ENCODE results near the gene HDAC9. TPM values are rescaled to one million over a fixed set of nuclear protein-coding genes. Genes with fewer than 3 reads are reported as not detected.

The HDAC9 gene
- polyA plus RNA-seq (2011; rRNA removed): 0.26 and 0.50 TPM in 2 replicates
- 0.03 and 0.04 TPM in 2 replicates for polyA plus RNA-seq (2012; cell fraction: cytosol; rRNA removed)
- 0.10 TPM in 1 of 2 replicates, not detected in the other for polyA plus RNA-seq (2012; cell fraction: nucleus; rRNA removed)
- 0.05 to 0.10 TPM (median 0.08 TPM) in 3 replicates for polyA plus RNA-seq (2017; fragmentation: RNase III; extraction: RNeasy Plus Mini Kit Qiagen cat#74134 plus additional on column Dnase treatment)
- polyA minus RNA-seq (2011; rRNA and poly(A)+ RNA removed): 0.24 and 0.83 TPM in 2 replicates

- no peak within 1 kb of the TSS for H3K27ac ChIP-seq
- H3K4me3 ChIP-seq: no peak within 1 kb of the TSS
- DNase-seq (ENCODE audit: low read depth in 1 of 2, low spot score in 1 of 2) (no peak), ATAC-seq (no peak), FAIRE-seq (no peak)
- TF ChIP-seq HOXB5 (CRISPR knock-in tag; IDR thresholded peaks at IDR 0.05) (no peak), FOSB (CRISPR knock-in tag; IDR thresholded peaks at IDR 0.05) (no peak), ZNF302 (CRISPR knock-in tag; IDR thresholded peaks at IDR 0.05) (no peak), REST (IDR thresholded peaks at IDR 0.05) (no peak), RCOR1 (IDR thresholded peaks at IDR 0.05; ENCODE audit: low read depth, low read length) (no peak), CHD4 (IDR thresholded peaks at IDR 0.05; ENCODE audit: borderline replicate concordance) (no peak)
- H3K4me2 ChIP-seq: peak within 1 kb of the TSS; percentile 6; the same call in 2 of the 3 replicates
- ChIA-PET POLR2A (no interaction called here), CTCF (no interaction called here)
- no peaks in the 10 kb centered on the region for H3K9me3 ChIP-seq
- no peaks in the 10 kb centered on the region for H3K4me1 ChIP-seq
- WGBS (ENCODE audit: missing lambda C conversion rate): 40% methylated on average over 18 of the region's 18 CpGs
These were observed at the start of gene HDAC9 for GRCh38 chr7:18495412-18496340. TSS of gene HDAC9 (plus strand) at chr7:18495749. CDS start at chr7:18496303, 554 bp downstream.

GRCh38 chr7:18445916-18446520 is 49.5 kb upstream of the HDAC9 start:
- FAIRE-seq: no peak
- Histone ChIP-seq H3K9me3 (no peaks in the 10 kb centered on the region), H3K27ac (no peak overlapping the region), H3K4me2 (no peak overlapping the region), H3K4me3 (no peak overlapping the region), H3K4me1 (no peaks in the 10 kb centered on the region)
- no peak for ATAC-seq
- WGBS (ENCODE audit: missing lambda C conversion rate): 70% methylated on average over 4 of the region's 4 CpGs
- ChIA-PET CTCF (no interaction called here), POLR2A (no interaction called here)
- TF ChIP-seq FOSB (CRISPR knock-in tag; IDR thresholded peaks at IDR 0.05) (no peak), RFX5 (IDR thresholded peaks at IDR 0.05) (no peak), POLR2A (IDR thresholded peaks at IDR 0.05; ENCODE audit: low read length) (no peak)
- no peak for DNase-seq (ENCODE audit: low read depth in 1 of 2, low spot score in 1 of 2)

- Histone ChIP-seq H3K4me3 (no peak overlapping the region), H3K9me3 (no peaks in the 10 kb centered on the region), H3K4me1 (no peaks in the 10 kb centered on the region), H3K4me2 (no peak overlapping the region), H3K27ac (no peak overlapping the region)
- ATAC-seq (no peak), FAIRE-seq (no peak), DNase-seq (ENCODE audit: low read depth in 1 of 2, low spot score in 1 of 2) (no peak)
- POLR2A ChIA-PET: no interaction called here
- CTCF ChIA-PET: no interaction called here
- TF ChIP-seq MAFK (IDR thresholded peaks at IDR 0.05; ENCODE audit: partially characterized antibody): peak; percentile 82
- TF ChIP-seq NR3C1 (IDR thresholded peaks at IDR 0.05): no peak
- no peak for TF ChIP-seq POLR2AphosphoS2 (conservative IDR thresholded peaks at IDR 0.05; ENCODE audit: low read length)
- TF ChIP-seq KDM1A (IDR thresholded peaks at IDR 0.05; ENCODE audit: low read depth): no peak
These were observed 45.5 kb upstream of the HDAC9 start for GRCh38 chr7:18450019-18450418.

- no peaks in the 10 kb centered on the region for H3K9me3 ChIP-seq
- no peak overlapping the region for H3K4me3 ChIP-seq
- ATAC-seq: no peak
- POLR2A ChIA-PET: no interaction called here
- CTCF ChIA-PET: interaction anchor here (1.3 kb wide), 1 partner anchor 10 kb away, joined by 4 read pairs; no protein-coding TSS in a partner anchor
- DNase-seq (ENCODE audit: low read depth in 1 of 2, low spot score in 1 of 2): no peak
- no peak overlapping the region for H3K27ac ChIP-seq
- H3K4me1 ChIP-seq: no peaks in the 10 kb centered on the region
- no peak for FAIRE-seq
- no peak overlapping the region for H3K4me2 ChIP-seq
- no peak for TF ChIP-seq EHF (CRISPR knock-in tag; IDR thresholded peaks at IDR 0.05)
- no peak for TF ChIP-seq GATA3 (IDR thresholded peaks at IDR 0.05; ENCODE audit: borderline replicate concordance)
- no peak for TF ChIP-seq HES2 (IDR thresholded peaks at IDR 0.05)
- TF ChIP-seq RAD21 (conservative IDR thresholded peaks at IDR 0.05 in 1 of 2, IDR thresholded peaks at IDR 0.05 in 1 of 2): no peak
- TF ChIP-seq HOXB5 (CRISPR knock-in tag; IDR thresholded peaks at IDR 0.05): no peak
- no peak for TF ChIP-seq POLR2A (IDR thresholded peaks at IDR 0.05; ENCODE audit: low read length)
- no peak for TF ChIP-seq TFCP2L1 (CRISPR knock-in tag; IDR thresholded peaks at IDR 0.05)
- no peak for TF ChIP-seq SMC3 (IDR thresholded peaks at IDR 0.05)
- TF ChIP-seq HDAC2 (IDR thresholded peaks at IDR 0.05): no peak
- no peak for TF ChIP-seq BHLHE40 (IDR thresholded peaks at IDR 0.05; ENCODE audit: low read depth, low read length)
- no peak for TF ChIP-seq HEYL (CRISPR knock-in tag; IDR thresholded peaks at IDR 0.05)
- no peak for TF ChIP-seq REST (IDR thresholded peaks at IDR 0.05)
- TF ChIP-seq FOSL2 (IDR thresholded peaks at IDR 0.05): no peak
- no peak for TF ChIP-seq FOSL2 (CRISPR knock-in tag; IDR thresholded peaks at IDR 0.05)
These were observed 39.9 kb upstream of the HDAC9 start for GRCh38 chr7:18455606-18456005.
